NT2/D1 (cell line): Measurements from ENCODE around the gene HRH2.

Experiments
- DNase-seq: peaks from one replicate; pipeline ENCODE4 v3.0.0-alpha.2; 2011; ENCODE audit warnings: low read depth, low spot score
- H3K27me3 ChIP-seq: 2 replicates; pipeline ENCODE4 v1.6.0; 2011; ENCODE audit warnings: mild to moderate bottlenecking; ENCODE audit not compliant: insufficient read length, insufficient read depth
- H3K36me3 ChIP-seq: 2 replicates; pipeline ENCODE4 v1.6.1; 2011; ENCODE audit warnings: mild to moderate bottlenecking, low read length, mixed read lengths; ENCODE audit not compliant: insufficient read depth, insufficient read length
- H3K4me1 ChIP-seq: 2 replicates; pipeline ENCODE4 v1.5.1; 2011; ENCODE audit not compliant: insufficient read depth, insufficient read length
- H3K4me3 ChIP-seq: 2 replicates; pipeline ENCODE4 v1.5.1; 2011; ENCODE audit warnings: low read depth; ENCODE audit not compliant: insufficient read length
- H3K9ac ChIP-seq: 2 replicates; pipeline ENCODE4 v1.6.0; 2011; ENCODE audit warnings: low read depth; ENCODE audit not compliant: insufficient read length
- H3K9me3 ChIP-seq: 2 replicates; pipeline ENCODE4 v1.5.1; 2011; ENCODE audit warnings: mild to moderate bottlenecking, low read length; ENCODE audit not compliant: insufficient read depth
- SUZ12 ChIP-seq: IDR thresholded peaks from 2 replicates; pipeline ENCODE4 v1.6.1; 2011; ENCODE audit not compliant: insufficient read length, insufficient read depth; ENCODE audit errors: extremely low read depth
- YY1 ChIP-seq: IDR thresholded peaks from 2 replicates; pipeline ENCODE4 v1.6.1; 2011; ENCODE audit not compliant: insufficient read length, insufficient read depth
- ZNF274 ChIP-seq: IDR thresholded peaks from 2 replicates; pipeline ENCODE4 v1.6.1; 2011; ENCODE audit warnings: mild to moderate bottlenecking, low read depth, low read length

Gene HRH2

DNA sequence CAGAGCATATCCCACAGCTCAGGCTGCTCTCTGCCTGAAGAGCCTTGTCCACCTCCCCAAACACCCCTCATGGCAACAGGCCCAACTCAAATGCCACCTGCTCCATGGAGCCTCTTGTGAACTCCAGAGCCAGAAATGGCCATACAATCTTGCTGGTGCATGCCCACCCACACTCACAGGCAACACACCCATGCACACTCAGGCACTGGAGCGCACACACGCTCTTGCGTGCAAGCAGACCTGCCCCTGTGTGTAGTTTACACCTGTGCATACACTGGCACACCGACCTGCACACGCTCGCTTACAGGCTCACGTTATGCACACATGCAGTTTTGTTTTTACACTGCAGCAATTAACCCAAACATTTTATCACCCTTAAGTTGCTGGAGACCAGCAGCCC is 40.0 kb downstream of the HRH2 start:
- H3K9me3 ChIP-seq: no peaks in the 10 kb centered on the region
- H3K4me3 ChIP-seq: no peak overlapping the region
- H3K27me3 ChIP-seq: no peaks in the 10 kb centered on the region
- DNase-seq: no peak
- H3K36me3 ChIP-seq: no peaks in the 10 kb centered on the region
- peaks cover 8% of the 10 kb centered on the region for H3K4me1 ChIP-seq
- TF ChIP-seq YY1 (no peak), SUZ12 (no peak), ZNF274 (no peak)
- H3K9ac ChIP-seq: no peak overlapping the region

DNA sequence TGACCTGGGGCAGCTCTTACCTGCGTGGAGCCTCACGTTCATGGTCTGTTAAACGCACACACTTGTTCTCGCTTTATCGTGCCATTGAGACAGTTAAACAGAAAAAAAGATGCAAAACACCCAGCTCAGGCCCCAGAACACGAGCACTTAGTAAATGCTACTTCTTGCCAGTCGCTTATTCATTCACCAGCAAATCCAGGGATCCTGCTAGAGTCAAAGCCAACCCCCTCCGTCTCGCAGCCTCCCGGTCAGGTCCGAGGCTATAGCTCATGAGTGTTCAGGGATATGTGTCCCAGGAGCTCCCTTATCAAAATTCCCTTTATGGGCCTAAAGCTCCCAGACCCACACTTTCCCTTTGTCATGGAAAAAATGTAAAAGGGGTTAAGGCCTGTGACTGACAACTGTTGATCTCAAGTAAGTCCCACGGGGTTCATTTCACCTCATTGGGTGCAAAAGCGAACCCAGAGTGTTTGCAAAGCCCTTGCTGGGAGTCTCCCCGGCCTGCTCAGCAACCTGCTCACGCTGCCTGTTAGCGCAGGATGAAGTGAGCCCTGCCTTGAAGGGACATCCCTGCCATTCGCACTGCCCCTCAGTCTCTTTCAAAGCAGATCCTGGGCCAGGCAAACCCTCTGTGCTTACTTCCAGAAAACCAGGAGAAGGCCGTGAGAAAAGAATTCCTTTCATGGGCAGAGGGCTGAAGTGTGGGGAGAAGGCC is 40.7 kb downstream of the HRH2 start:
- DNase-seq: no peak
- Histone ChIP-seq H3K4me3 (no peak overlapping the region), H3K4me1 (peaks cover 8% of the 10 kb centered on the region), H3K9ac (no peak overlapping the region), H3K9me3 (peaks cover 6% of the 10 kb centered on the region; the same call in 1 of the 2 replicates), H3K36me3 (no peaks in the 10 kb centered on the region), H3K27me3 (no peaks in the 10 kb centered on the region)
- no peak for TF ChIP-seq YY1
- TF ChIP-seq SUZ12: no peak
- TF ChIP-seq ZNF274: no peak

- Histone ChIP-seq H3K9me3 (peaks cover 9% of the 10 kb centered on the region; the same call in 1 of the 2 replicates), H3K9ac (no peak overlapping the region), H3K27me3 (no peaks in the 10 kb centered on the region), H3K36me3 (no peaks in the 10 kb centered on the region), H3K4me1 (peaks cover 8% of the 10 kb centered on the region), H3K4me3 (no peak overlapping the region)
- no peak for DNase-seq
- TF ChIP-seq YY1 (no peak), ZNF274 (no peak), SUZ12 (no peak)
Observed at GRCh38 chr5:175700991-175701390, 43.1 kb downstream of the HRH2 start.

GRCh38 chr5:175701797-175702196 is 43.9 kb downstream of the HRH2 start:
- TF ChIP-seq ZNF274: no peak
- TF ChIP-seq YY1: no peak
- TF ChIP-seq SUZ12: no peak
- Histone ChIP-seq H3K4me3 (no peak overlapping the region), H3K36me3 (no peaks in the 10 kb centered on the region), H3K4me1 (peaks cover 7% of the 10 kb centered on the region), H3K9me3 (peaks cover 9% of the 10 kb centered on the region; the same call in 1 of the 2 replicates), H3K9ac (no peak overlapping the region), H3K27me3 (no peaks in the 10 kb centered on the region)
- DNase-seq: no peak

DNA sequence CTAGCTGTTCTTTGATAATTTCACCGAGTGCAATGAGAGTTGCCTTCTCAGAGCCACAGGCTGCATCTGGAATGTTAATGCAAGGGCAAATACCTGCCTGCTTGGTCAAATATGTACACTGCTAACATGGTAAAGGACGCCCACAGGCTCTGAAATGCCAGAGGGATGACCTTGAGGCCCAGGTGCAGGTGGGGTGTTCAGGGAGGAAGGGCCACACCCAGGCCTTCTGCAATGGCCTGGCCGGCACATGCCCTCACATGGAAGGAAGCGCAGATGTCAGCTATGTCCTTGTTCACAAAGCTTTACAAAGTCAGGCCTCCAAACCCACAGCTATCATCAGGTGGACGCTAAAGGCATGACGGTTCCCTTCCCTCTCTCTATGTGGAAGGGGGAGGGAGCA is 48.6 kb downstream of the HRH2 start:
- no peak overlapping the region for H3K4me3 ChIP-seq
- no peaks in the 10 kb centered on the region for H3K27me3 ChIP-seq
- H3K36me3 ChIP-seq: peaks cover 3% of the 10 kb centered on the region
- no peaks in the 10 kb centered on the region for H3K4me1 ChIP-seq
- DNase-seq: no peak
- no peak for TF ChIP-seq ZNF274
- TF ChIP-seq YY1: no peak
- H3K9ac ChIP-seq: no peak overlapping the region
- peaks cover 27% of the 10 kb centered on the region for H3K9me3 ChIP-seq

- no peaks in the 10 kb centered on the region for H3K4me1 ChIP-seq
- H3K9me3 ChIP-seq: peaks cover 27% of the 10 kb centered on the region
- H3K4me3 ChIP-seq: no peak overlapping the region
- DNase-seq: no peak
- H3K36me3 ChIP-seq: peaks cover 3% of the 10 kb centered on the region
- no peak for TF ChIP-seq ZNF274
- no peak for TF ChIP-seq YY1
- TF ChIP-seq SUZ12: no peak
- no peaks in the 10 kb centered on the region for H3K27me3 ChIP-seq
- H3K9ac ChIP-seq: no peak overlapping the region
Observed at GRCh38 chr5:175707751-175708375, 50.0 kb downstream of the HRH2 start.

DNA sequence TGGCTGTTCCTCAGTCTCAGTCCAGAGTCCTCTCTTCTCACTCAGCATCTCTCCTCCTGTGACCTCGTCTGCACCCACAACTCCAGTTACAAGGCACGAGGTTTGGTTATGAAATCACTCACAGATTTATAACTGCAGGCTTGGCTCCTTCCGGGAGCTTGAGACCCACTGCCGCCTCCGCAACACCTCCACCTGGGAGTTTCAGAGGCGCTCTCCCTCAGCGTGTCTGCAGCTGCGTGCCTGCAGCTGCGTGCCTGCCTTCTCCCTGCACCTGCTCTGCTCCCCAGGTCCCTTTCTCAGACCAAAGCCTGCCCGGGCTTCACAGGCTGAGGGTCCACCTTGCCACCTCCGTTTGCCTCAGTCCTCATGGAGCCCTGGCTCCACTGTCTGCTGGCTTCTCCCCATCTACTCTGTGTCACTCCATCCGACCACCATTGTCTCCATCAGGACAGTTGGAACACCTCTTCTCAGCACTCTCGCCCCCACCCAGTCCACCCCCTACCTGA is 51.5 kb downstream of the HRH2 start:
- Histone ChIP-seq H3K27me3 (no peaks in the 10 kb centered on the region), H3K4me3 (no peak overlapping the region), H3K36me3 (peaks cover 3% of the 10 kb centered on the region), H3K4me1 (no peaks in the 10 kb centered on the region), H3K9ac (no peak overlapping the region), H3K9me3 (peaks cover 26% of the 10 kb centered on the region; the same call in 1 of the 2 replicates)
- TF ChIP-seq SUZ12: no peak
- no peak for TF ChIP-seq YY1
- no peak for TF ChIP-seq ZNF274
- DNase-seq: no peak
